ENCODE results near the gene NT5M.

DNA sequence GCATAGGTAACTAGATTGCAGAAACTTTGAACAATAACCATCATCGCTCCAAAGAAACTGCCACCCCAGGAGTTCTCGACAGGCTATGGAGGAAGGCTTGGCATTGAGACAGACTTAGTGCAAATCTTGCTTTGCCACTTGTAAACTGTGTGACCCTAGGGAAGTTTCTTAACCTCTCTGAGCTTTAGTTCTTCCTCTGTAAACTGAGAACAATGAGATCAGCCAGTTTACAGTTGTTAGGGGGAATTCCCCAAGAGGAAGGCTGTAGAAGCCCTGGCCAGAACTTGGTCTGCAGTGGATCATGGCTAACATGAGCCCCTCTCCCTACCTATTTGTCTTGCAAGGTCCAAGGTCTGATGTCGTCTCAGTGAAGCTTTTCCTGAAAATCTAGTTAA lies 78.9 kb downstream of the NT5M start:
- TF ChIP-seq, protein P1, sequence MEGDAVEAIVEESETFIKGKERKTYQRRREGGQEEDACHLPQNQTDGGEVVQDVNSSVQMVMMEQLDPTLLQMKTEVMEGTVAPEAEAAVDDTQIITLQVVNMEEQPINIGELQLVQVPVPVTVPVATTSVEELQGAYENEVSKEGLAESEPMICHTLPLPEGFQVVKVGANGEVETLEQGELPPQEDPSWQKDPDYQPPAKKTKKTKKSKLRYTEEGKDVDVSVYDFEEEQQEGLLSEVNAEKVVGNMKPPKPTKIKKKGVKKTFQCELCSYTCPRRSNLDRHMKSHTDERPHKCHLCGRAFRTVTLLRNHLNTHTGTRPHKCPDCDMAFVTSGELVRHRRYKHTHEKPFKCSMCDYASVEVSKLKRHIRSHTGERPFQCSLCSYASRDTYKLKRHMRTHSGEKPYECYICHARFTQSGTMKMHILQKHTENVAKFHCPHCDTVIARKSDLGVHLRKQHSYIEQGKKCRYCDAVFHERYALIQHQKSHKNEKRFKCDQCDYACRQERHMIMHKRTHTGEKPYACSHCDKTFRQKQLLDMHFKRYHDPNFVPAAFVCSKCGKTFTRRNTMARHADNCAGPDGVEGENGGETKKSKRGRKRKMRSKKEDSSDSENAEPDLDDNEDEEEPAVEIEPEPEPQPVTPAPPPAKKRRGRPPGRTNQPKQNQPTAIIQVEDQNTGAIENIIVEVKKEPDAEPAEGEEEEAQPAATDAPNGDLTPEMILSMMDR (IDR thresholded peaks at IDR 0.05; ENCODE audit: insufficient read depth, low read length, poor library complexity, severe bottlenecking), result no peak
- TF ChIP-seq EZH2phosphoT487 (conservative IDR thresholded peaks at IDR 0.05; ENCODE audit: low read length), result no peak
